Panc1 (cell line): ENCODE measurements around the gene SH2D2A. TPM values are rescaled to one million over a fixed set of nuclear protein-coding genes. Genes with fewer than 3 reads are reported as not detected.

ENCODE experiments used
- ATAC-seq: fragments of 200-7000 bp; cut with Tn5 transposase; 2 replicates; pipeline ENCODE4 v1.9.1; 2020; ENCODE audit warnings: mild to moderate bottlenecking, moderate library complexity
- BruUV-seq: library from RNA; stranded (reverse); fragments of 400-500 nt; replicated peaks from 2 replicates; lab custom pipeline; 2021; lab: Mats Ljungman, UMichigan
- CTCF ChIA-PET: fragments of 300-600 bp; sonication (Branson Sonifier 250); formaldehyde crosslinking; loops from one replicate; lab custom pipeline; 2022; ENCODE audit warnings: antibody characterized with exemption; lab: Charles Lee
- POLR2A ChIA-PET: fragments of 300-600 bp; sonication (Branson Sonifier 250); formaldehyde crosslinking; loops from one replicate; lab custom pipeline; 2022; ENCODE audit warnings: antibody characterized with exemption; lab: Charles Lee
- DNase-seq: peaks from one replicate; pipeline ENCODE4 v3.0.0-alpha.2; 2010; ENCODE audit warnings: low read depth, low spot score
- H3K27ac ChIP-seq: 2 replicates; pipeline ENCODE4 v1.5.1; 2011; ENCODE audit warnings: mild to moderate bottlenecking, low read length, inconsistent platforms
- H3K27me3 ChIP-seq: fragments of 200-500 bp; sonication (Bioruptor generic); 2 replicates; pipeline ENCODE4 v1.6.0; 2014; ENCODE audit warnings: low read length, inconsistent platforms; ENCODE audit not compliant: control insufficient read depth, insufficient read depth
- H3K36me3 ChIP-seq: fragments of 200-500 bp; sonication (Bioruptor generic); 2 replicates; pipeline ENCODE4 v1.5.1; 2014; ENCODE audit warnings: inconsistent platforms, mild to moderate bottlenecking, low read length, moderate library complexity; ENCODE audit not compliant: control insufficient read depth, insufficient read depth
- H3K4me1 ChIP-seq: 2 replicates; pipeline ENCODE4 v1.5.1; 2011; ENCODE audit warnings: inconsistent platforms, mild to moderate bottlenecking, low read length, moderate library complexity; ENCODE audit not compliant: control insufficient read depth, insufficient read depth
- H3K4me3 ChIP-seq, 2 experiments: 2 replicates each; pipeline ENCODE4 v1.5.1; 2011 to 2012; ENCODE audit warnings: low read depth in 2 of 2, low read length in 2 of 2, mild to moderate bottlenecking in 2 of 2, inconsistent platforms in 1 of 2, moderate library complexity in 1 of 2
- H3K9me3 ChIP-seq: fragments of 200-500 bp; sonication (Bioruptor generic); 2 replicates; pipeline ENCODE4 v1.5.1; 2014; ENCODE audit warnings: low read depth, mild to moderate bottlenecking, inconsistent platforms, low read length, moderate library complexity; ENCODE audit not compliant: control insufficient read depth, insufficient read depth
- POLR2AphosphoS5 ChIP-seq: IDR thresholded peaks from 2 replicates; pipeline ENCODE4 v1.6.1; 2012; ENCODE audit warnings: mild to moderate bottlenecking, low read depth, low read length, moderate library complexity
- SIN3A ChIP-seq: IDR thresholded peaks from 2 replicates; pipeline ENCODE4 v1.6.1; 2012; ENCODE audit warnings: low read depth, mild to moderate bottlenecking, low read length, moderate library complexity, borderline replicate concordance; ENCODE audit not compliant: insufficient read depth
- TCF7L2 ChIP-seq: IDR thresholded peaks from 2 replicates; pipeline ENCODE4 v1.6.1; 2011; ENCODE audit warnings: mild to moderate bottlenecking, low read depth, low read length, inconsistent platforms
- in situ Hi-C: cut with HindIII; loops from 2 replicates; pipeline ENCODE4 v1.10.0; 2016; ENCODE audit warnings: low sequenced_read_pairs, low pct_unique_long_range_greater_than_20kb
- intact Hi-C: fragments of 100-400 bp; cut with micrococcal nuclease; formaldehyde crosslinking; loops from one replicate; pipeline ENCODE4 v1.10.0; 2022; ENCODE audit not compliant: unreplicated experiment
- total RNA-seq: library from RNA; stranded (reverse); gene quantifications from one replicate; pipeline ENCODE4 v1.2.1, GENCODE V29; 2021; ENCODE audit not compliant: unreplicated experiment
- TF ChIP-seq, protein P1 (sequence below), 2 experiments: IDR thresholded peaks; 2 replicates each; pipeline ENCODE4 v1.6.1; 2011 to 2012; ENCODE audit warnings: low read depth in 2 of 2, control low read depth in 1 of 2, low read length in 1 of 2, mild to moderate bottlenecking in 1 of 2, moderate library complexity in 1 of 2; ENCODE audit not compliant: insufficient read depth in 1 of 2
- TF ChIP-seq, protein P2 (sequence below): fragments of 450-650 bp; IDR thresholded peaks from 2 replicates; pipeline ENCODE4 v1.5.1; 2017; ENCODE audit warnings: mild to moderate bottlenecking

Gene SH2D2A
- total RNA-seq, 1 experiment from 2014 or later: 0.69 TPM

DNA sequence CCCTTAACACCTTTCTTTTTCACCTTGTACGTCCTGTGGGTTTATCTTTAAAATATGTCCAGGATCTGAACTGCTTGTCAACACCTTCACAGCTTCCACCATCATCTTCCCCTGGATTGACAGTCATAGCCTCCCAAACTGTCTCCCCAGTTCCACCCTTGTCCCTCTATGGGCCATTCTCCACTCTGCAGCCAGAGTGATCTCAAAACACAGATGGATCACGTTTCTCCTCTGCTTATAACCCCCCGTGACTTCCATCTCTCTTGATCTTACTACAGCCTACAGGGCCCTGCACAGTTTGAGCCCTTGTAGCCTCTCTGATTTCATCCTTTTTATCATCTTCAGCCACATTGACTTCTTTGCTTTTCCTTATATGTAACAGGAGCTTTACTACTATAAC lies 38.0 kb upstream of the SH2D2A start:
- H3K9me3 ChIP-seq: no peaks in the 10 kb centered on the region
- no peak for TF ChIP-seq SIN3A
- TF ChIP-seq, protein P1, sequence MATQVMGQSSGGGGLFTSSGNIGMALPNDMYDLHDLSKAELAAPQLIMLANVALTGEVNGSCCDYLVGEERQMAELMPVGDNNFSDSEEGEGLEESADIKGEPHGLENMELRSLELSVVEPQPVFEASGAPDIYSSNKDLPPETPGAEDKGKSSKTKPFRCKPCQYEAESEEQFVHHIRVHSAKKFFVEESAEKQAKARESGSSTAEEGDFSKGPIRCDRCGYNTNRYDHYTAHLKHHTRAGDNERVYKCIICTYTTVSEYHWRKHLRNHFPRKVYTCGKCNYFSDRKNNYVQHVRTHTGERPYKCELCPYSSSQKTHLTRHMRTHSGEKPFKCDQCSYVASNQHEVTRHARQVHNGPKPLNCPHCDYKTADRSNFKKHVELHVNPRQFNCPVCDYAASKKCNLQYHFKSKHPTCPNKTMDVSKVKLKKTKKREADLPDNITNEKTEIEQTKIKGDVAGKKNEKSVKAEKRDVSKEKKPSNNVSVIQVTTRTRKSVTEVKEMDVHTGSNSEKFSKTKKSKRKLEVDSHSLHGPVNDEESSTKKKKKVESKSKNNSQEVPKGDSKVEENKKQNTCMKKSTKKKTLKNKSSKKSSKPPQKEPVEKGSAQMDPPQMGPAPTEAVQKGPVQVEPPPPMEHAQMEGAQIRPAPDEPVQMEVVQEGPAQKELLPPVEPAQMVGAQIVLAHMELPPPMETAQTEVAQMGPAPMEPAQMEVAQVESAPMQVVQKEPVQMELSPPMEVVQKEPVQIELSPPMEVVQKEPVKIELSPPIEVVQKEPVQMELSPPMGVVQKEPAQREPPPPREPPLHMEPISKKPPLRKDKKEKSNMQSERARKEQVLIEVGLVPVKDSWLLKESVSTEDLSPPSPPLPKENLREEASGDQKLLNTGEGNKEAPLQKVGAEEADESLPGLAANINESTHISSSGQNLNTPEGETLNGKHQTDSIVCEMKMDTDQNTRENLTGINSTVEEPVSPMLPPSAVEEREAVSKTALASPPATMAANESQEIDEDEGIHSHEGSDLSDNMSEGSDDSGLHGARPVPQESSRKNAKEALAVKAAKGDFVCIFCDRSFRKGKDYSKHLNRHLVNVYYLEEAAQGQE (IDR thresholded peaks at IDR 0.05; ENCODE audit: insufficient read depth in 1 of 2, low read depth in 2 of 2, low read length in 1 of 2): no peak
- TF ChIP-seq TCF7L2: no peak
- TF ChIP-seq, protein P2, sequence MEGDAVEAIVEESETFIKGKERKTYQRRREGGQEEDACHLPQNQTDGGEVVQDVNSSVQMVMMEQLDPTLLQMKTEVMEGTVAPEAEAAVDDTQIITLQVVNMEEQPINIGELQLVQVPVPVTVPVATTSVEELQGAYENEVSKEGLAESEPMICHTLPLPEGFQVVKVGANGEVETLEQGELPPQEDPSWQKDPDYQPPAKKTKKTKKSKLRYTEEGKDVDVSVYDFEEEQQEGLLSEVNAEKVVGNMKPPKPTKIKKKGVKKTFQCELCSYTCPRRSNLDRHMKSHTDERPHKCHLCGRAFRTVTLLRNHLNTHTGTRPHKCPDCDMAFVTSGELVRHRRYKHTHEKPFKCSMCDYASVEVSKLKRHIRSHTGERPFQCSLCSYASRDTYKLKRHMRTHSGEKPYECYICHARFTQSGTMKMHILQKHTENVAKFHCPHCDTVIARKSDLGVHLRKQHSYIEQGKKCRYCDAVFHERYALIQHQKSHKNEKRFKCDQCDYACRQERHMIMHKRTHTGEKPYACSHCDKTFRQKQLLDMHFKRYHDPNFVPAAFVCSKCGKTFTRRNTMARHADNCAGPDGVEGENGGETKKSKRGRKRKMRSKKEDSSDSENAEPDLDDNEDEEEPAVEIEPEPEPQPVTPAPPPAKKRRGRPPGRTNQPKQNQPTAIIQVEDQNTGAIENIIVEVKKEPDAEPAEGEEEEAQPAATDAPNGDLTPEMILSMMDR: no peak
- TF ChIP-seq POLR2AphosphoS5: no peak
- ATAC-seq (no peak), DNase-seq (no peak)
- in situ Hi-C loops: no loop called here
- ChIA-PET CTCF (no interaction called here), POLR2A (no interaction called here)
- no peak overlapping the region for H3K27ac ChIP-seq
- no TSS peak for BruUV-seq
- H3K4me3 ChIP-seq: no peak overlapping the region
- no peaks in the 10 kb centered on the region for H3K27me3 ChIP-seq
- intact Hi-C loops: loop anchor here (10.0 kb wide), 1 partner anchor 70 kb away; the partner anchor contains the start of gene LRRC71
- no peaks in the 10 kb centered on the region for H3K36me3 ChIP-seq
- H3K4me1 ChIP-seq: peaks cover 8% of the 10 kb centered on the region; the same call in 1 of the 2 replicates

DNA sequence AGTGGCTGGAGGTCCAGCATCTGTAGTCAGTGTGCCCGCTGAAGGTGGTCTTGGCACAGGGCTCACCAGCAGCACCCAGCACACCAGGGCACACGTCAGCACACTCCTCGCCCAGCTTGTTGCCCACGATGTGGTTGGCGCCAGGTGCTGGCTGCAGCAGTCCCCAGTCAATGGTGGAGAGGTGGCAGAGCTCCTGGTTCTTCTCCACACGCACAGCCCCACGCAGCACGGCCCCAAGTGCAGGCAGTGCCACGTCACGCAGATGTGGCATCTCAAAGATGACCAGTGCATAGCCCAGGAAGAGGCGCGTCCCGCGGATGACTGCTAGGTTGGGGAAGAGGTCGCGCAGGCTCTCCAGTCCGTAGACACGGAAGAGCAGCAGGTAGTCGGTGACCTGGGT lies 37.1 kb upstream of the SH2D2A start:
- no peaks in the 10 kb centered on the region for H3K36me3 ChIP-seq
- no peak for DNase-seq
- H3K4me3 ChIP-seq: no peak overlapping the region
- POLR2A ChIA-PET: no interaction called here
- no peaks in the 10 kb centered on the region for H3K9me3 ChIP-seq
- CTCF ChIA-PET: no interaction called here
- 0 out of 2 replicates have a peak, but pooled peaks cover 4% of the 10 kb centered on the region for H3K4me1 ChIP-seq
- no TSS peak for BruUV-seq
- TF ChIP-seq, protein P2: no peak
- TF ChIP-seq, protein P1 (IDR thresholded peaks at IDR 0.05; ENCODE audit: insufficient read depth in 1 of 2, low read depth in 2 of 2, low read length in 1 of 2): no peak
- TF ChIP-seq SIN3A (no peak), TCF7L2 (no peak), POLR2AphosphoS5 (no peak)
- H3K27me3 ChIP-seq: no peaks in the 10 kb centered on the region
- in situ Hi-C loops (no loop called here), intact Hi-C loops (loop anchor here (10.0 kb wide), 1 partner anchor 71 kb away; the partner anchor contains the start of gene LRRC71)
- H3K27ac ChIP-seq: no peak overlapping the region
- no peak for ATAC-seq
